IMR-90 (cell line): ENCODE results near the gene SNED1. TPM values are rescaled to one million over a fixed set of nuclear protein-coding genes. Genes with fewer than 3 reads are reported as not detected.

Experiments used
- ATAC-seq: fragments of 200-7000 bp; cut with Tn5 transposase; 2 replicates; pipeline ENCODE4 v1.9.1; 2020; ENCODE audit warnings: low read depth, mild to moderate bottlenecking, moderate library complexity
- BruUV-seq: library from RNA; stranded (reverse); fragments of 400-500 nt; replicated peaks from 2 replicates; lab custom pipeline; 2021; lab: Mats Ljungman, UMichigan
- CTCF ChIA-PET: fragments of 300-600 bp; formaldehyde crosslinking; extraction: SDS; loops from one replicate; lab custom pipeline; 2021; ENCODE audit warnings: antibody characterized with exemption; lab: Yijun Ruan, JAX
- POLR2A ChIA-PET: fragments of 300-600 bp; sonication (Branson Sonifier 250); formaldehyde crosslinking; loops from one replicate; lab custom pipeline; 2022; ENCODE audit warnings: antibody characterized with exemption; ENCODE audit not compliant: unreplicated experiment; lab: Charles Lee
- DNase-seq: peaks from one replicate; pipeline ENCODE4 v3.0.0; 2013
- H2AFZ ChIP-seq: replicated peaks from 2 replicates; pipeline ENCODE3; 2013; ENCODE audit warnings: low read length, mild to moderate bottlenecking; ENCODE audit not compliant: poor library complexity
- H2AK5ac ChIP-seq: 2 replicates; pipeline ENCODE4 v1.6.1; 2013; ENCODE audit warnings: low read depth, low read length, inconsistent platforms
- H2AK9ac ChIP-seq: replicated peaks from 2 replicates; pipeline ENCODE3; 2013; ENCODE audit warnings: mild to moderate bottlenecking, low read depth, low read length, moderate library complexity; ENCODE audit not compliant: poor library complexity
- H2BK120ac ChIP-seq: 2 replicates; pipeline ENCODE4 v1.6.1; 2013; ENCODE audit warnings: low read depth, low read length, inconsistent platforms
- H2BK15ac ChIP-seq: 3 replicates; pipeline ENCODE4 v1.6.1; 2013; ENCODE audit warnings: low read depth, low read length, inconsistent platforms
- H2BK20ac ChIP-seq: 2 replicates; pipeline ENCODE4 v1.6.1; 2013; ENCODE audit warnings: low read depth, mild to moderate bottlenecking, inconsistent platforms, low read length, moderate library complexity
- H2BK5ac ChIP-seq: 2 replicates; pipeline ENCODE4 v1.6.1; 2013; ENCODE audit warnings: mild to moderate bottlenecking, low read depth, low read length, inconsistent platforms; ENCODE audit not compliant: poor library complexity, severe bottlenecking
- H3K14ac ChIP-seq: replicated peaks from 2 replicates; pipeline ENCODE4 v1.6.1; 2013; ENCODE audit warnings: low read depth, low read length, inconsistent platforms
- H3K18ac ChIP-seq: 2 replicates; pipeline ENCODE4 v1.6.1; 2013; ENCODE audit warnings: low read depth, low read length, control low read depth
- H3K23ac ChIP-seq: 2 replicates; pipeline ENCODE4 v1.6.1; 2013; ENCODE audit warnings: low read depth, low read length, inconsistent platforms
- H3K27ac ChIP-seq: 2 replicates; pipeline ENCODE4 v1.5.1; 2013; ENCODE audit warnings: mild to moderate bottlenecking, control low read depth, low read length; ENCODE audit not compliant: insufficient read depth
- H3K27me3 ChIP-seq: 2 replicates; pipeline ENCODE4 v1.6.1; 2013; ENCODE audit warnings: low read length; ENCODE audit not compliant: control insufficient read depth, insufficient read depth
- H3K36me3 ChIP-seq: 2 replicates; pipeline ENCODE4 v1.6.1; 2013; ENCODE audit warnings: low read length, mixed read lengths; ENCODE audit not compliant: control insufficient read depth, insufficient read depth
- H3K4ac ChIP-seq: 2 replicates; pipeline ENCODE4 v1.6.1; 2013; ENCODE audit warnings: low read depth, low read length, inconsistent platforms
- H3K4me1 ChIP-seq: 2 replicates; pipeline ENCODE4 v1.6.1; 2013; ENCODE audit warnings: low read length, mixed read lengths; ENCODE audit not compliant: control insufficient read depth, insufficient read depth
- H3K4me2 ChIP-seq: 2 replicates; pipeline ENCODE4 v1.6.1; 2013; ENCODE audit warnings: low read depth, mild to moderate bottlenecking, control low read depth, low read length, moderate library complexity
- H3K4me3 ChIP-seq: 2 replicates; pipeline ENCODE4 v1.5.1; 2013; ENCODE audit warnings: low read depth, mild to moderate bottlenecking, control low read depth, low read length, moderate library complexity; ENCODE audit not compliant: insufficient read depth
- H3K56ac ChIP-seq: 2 replicates; pipeline ENCODE4 v1.6.1; 2013; ENCODE audit warnings: low read length, inconsistent platforms; ENCODE audit not compliant: insufficient read depth; ENCODE audit errors: extremely low read depth
- H3K79me1 ChIP-seq, 2 experiments: 2 replicates each; pipeline ENCODE4 v1.6.1; 2013; ENCODE audit warnings: low read length in 2 of 2, inconsistent platforms in 1 of 2, low read depth in 1 of 2
- H3K9ac ChIP-seq: 2 replicates; pipeline ENCODE4 v1.6.1; 2013; ENCODE audit warnings: low read depth, low read length, control low read depth
- H3K9me1 ChIP-seq: 2 replicates; pipeline ENCODE4 v1.6.1; 2013; ENCODE audit warnings: low read length, inconsistent platforms; ENCODE audit not compliant: insufficient read depth
- H3K9me3 ChIP-seq: 2 replicates; pipeline ENCODE4 v1.6.1; 2013; ENCODE audit warnings: low read length; ENCODE audit not compliant: control insufficient read depth, insufficient read depth
- H4K20me1 ChIP-seq: 2 replicates; pipeline ENCODE4 v1.6.1; 2013; ENCODE audit warnings: low read length, inconsistent platforms; ENCODE audit not compliant: insufficient read depth
- H4K5ac ChIP-seq: 2 replicates; pipeline ENCODE4 v1.6.1; 2013; ENCODE audit warnings: mild to moderate bottlenecking, low read depth, low read length, control low read depth
- H4K8ac ChIP-seq, 2 experiments: 2 replicates each; pipeline ENCODE4 v1.6.1; 2013; ENCODE audit warnings: low read depth in 2 of 2, low read length in 2 of 2, control low read depth in 1 of 2, inconsistent platforms in 1 of 2
- H4K91ac ChIP-seq: 2 replicates; pipeline ENCODE4 v1.6.1; 2013; ENCODE audit warnings: low read depth, low read length, inconsistent platforms; ENCODE audit not compliant: insufficient read depth
- BHLHE40 ChIP-seq: fragments of 150-350 bp; IDR thresholded peaks from 2 replicates; pipeline ENCODE4 v1.6.1; 2016; ENCODE audit warnings: mild to moderate bottlenecking, low read depth, low read length
- CEBPB ChIP-seq: IDR thresholded peaks from 2 replicates; pipeline ENCODE4 v1.6.1; 2012; ENCODE audit warnings: low read depth, low read length, improper control_type of control experiment
- CHD1 ChIP-seq: IDR thresholded peaks from 2 replicates; pipeline ENCODE4 v1.6.1; 2012; ENCODE audit warnings: low read depth, low read length, improper control_type of control experiment
- ELK1 ChIP-seq: fragments of 150-350 bp; IDR thresholded peaks from 2 replicates; pipeline ENCODE4 v1.6.1; 2016; ENCODE audit warnings: low read depth, mild to moderate bottlenecking, low read length, moderate library complexity, borderline replicate concordance
- FOS ChIP-seq: fragments of 150-350 bp; IDR thresholded peaks from 2 replicates; pipeline ENCODE4 v1.6.1; 2016; ENCODE audit warnings: low read depth, low read length
- MAFK ChIP-seq: IDR thresholded peaks from 2 replicates; pipeline ENCODE4 v1.6.1; 2012; ENCODE audit warnings: low read depth, low read length, improper control_type of control experiment
- MXI1 ChIP-seq: IDR thresholded peaks from 2 replicates; pipeline ENCODE4 v1.6.1; 2012; ENCODE audit warnings: low read depth, mild to moderate bottlenecking, low read length, moderate library complexity, borderline replicate concordance
- NFE2L2 ChIP-seq: fragments of 150-350 bp; IDR thresholded peaks from 2 replicates; pipeline ENCODE4 v1.6.1; 2016; ENCODE audit warnings: low read depth, mild to moderate bottlenecking, low read length
- POLR2A ChIP-seq: IDR thresholded peaks from 2 replicates; pipeline ENCODE4 v1.6.1; 2012; ENCODE audit warnings: mild to moderate bottlenecking, low read depth, low read length
- RAD21 ChIP-seq: IDR thresholded peaks from 2 replicates; pipeline ENCODE4 v1.6.1; 2012; ENCODE audit warnings: low read length, improper control_type of control experiment
- RCOR1 ChIP-seq: IDR thresholded peaks from 2 replicates; pipeline ENCODE4 v1.6.1; 2012; ENCODE audit warnings: mild to moderate bottlenecking, low read length, improper control_type of control experiment; ENCODE audit not compliant: insufficient replicate concordance
- RFX5 ChIP-seq: IDR thresholded peaks from 2 replicates; pipeline ENCODE4 v1.8.0; 2012; ENCODE audit warnings: low read depth, mild to moderate bottlenecking, low read length, moderate library complexity
- SMC3 ChIP-seq: fragments of 150-350 bp; IDR thresholded peaks from 2 replicates; pipeline ENCODE4 v1.6.1; 2016; ENCODE audit warnings: low read depth, mild to moderate bottlenecking, antibody characterized with exemption, low read length, moderate library complexity
- USF2 ChIP-seq: fragments of 150-350 bp; IDR thresholded peaks from 2 replicates; pipeline ENCODE4 v1.6.1; 2017; ENCODE audit warnings: mild to moderate bottlenecking, antibody characterized with exemption, low read length, low read depth
- WGBS, 2 experiments: methylation state at CpG; one replicate each; pipeline versions ENCODE4 v1.1.5 to v1.1.7; 2013; ENCODE audit warnings: missing lambda C conversion rate in 2 of 2; ENCODE audit not compliant: insufficient read length in 1 of 2; ENCODE audit errors: extremely low coverage in 2 of 2; 5-methylcytosine and 5-hydroxymethylcytosine counted together
- dilution Hi-C: fragments of 300-500 bp; cut with HindIII; formaldehyde crosslinking; loops from one replicate; pipeline ENCODE4 v1.14.3; 2018; ENCODE audit warnings: low sequenced_read_pairs; ENCODE audit not compliant: unreplicated experiment
- in situ Hi-C: fragments of 300-500 bp; cut with MboI; formaldehyde crosslinking; loops from 3 replicates; pipeline ENCODE4 v1.14.3; 2019; ENCODE audit warnings: low sequenced_read_pairs, inconsistent platforms, mixed read lengths
- intact Hi-C: fragments of 100-400 bp; cut with micrococcal nuclease; formaldehyde crosslinking; loops from 2 replicates; pipeline ENCODE4 v1.10.0; 2022
- polyA plus RNA-seq, 3 experiments: library from polyadenylated mRNA; depleted of rRNA; stranded (reverse); fragments of >200 nt; gene quantifications; 2 replicates each; pipeline ENCODE4 v1.2.3, GENCODE V29; 2012; ENCODE audit warnings: low replicate concordance in 1 of 3
- total RNA-seq: library from RNA; depleted of rRNA; stranded (reverse); fragments of >200 nt; gene quantifications from 2 replicates; pipeline ENCODE4 v1.2.3, GENCODE V29; 2012

Gene SNED1
- total and polyA plus RNA-seq, 2 of the 4 experiments (the other 2 are of a cell fraction): 1.1 to 3.4 TPM

DNA sequence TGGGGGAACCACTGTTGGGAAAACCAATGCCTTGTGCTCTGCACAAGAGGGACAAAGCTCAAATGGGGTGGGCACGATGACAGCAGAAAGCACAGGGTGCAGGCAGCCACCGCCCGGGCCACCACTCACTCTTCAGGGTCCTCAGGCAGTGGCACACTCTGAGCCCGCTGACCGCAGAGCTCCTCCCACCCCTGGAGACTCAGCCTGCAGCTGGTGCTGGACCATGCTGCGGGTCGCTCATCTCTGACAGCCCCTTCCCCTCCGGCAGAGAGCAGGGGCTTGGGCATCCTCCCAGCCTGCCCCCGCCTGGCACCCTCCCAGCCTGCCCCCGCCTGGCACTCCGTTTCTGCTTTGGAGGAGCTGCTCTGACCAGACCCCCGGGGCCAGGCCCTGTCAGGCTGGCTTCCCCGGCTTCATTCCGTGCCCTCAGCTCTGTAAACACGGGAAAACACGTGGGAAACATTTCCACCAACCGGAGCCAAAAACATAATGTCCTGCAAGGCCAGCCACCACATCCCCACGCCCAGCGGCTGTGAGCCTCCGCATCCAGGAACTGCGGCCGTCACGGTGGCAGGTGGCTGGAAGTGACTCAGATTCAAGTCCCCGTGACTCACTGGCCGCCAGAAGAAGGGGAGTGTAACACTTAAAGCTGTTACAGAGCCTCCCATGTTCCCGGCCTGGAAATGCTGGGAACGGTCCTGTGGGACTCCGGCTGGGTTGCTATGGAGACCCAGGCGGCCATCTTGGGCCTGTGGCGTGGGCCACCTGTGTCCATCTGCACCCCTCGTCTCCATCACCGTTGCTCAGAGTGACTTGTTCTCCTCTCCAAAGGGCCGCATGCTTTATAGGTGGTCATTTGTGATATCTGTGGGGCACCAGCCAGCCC, 6.8 kb upstream of the SNED1 start:
- Histone ChIP-seq H2AK9ac (peak overlapping the region; percentile 87), H2AFZ (peak overlapping the region; percentile 92), H3K36me3 (no peaks in the 10 kb centered on the region), H4K91ac (peak overlapping the region; percentile 35; the same call in 1 of the 2 replicates), H2BK15ac (peak overlapping the region; percentile 55; the same call in 1 of the 3 replicates), H3K9me3 (peaks cover 11% of the 10 kb centered on the region), H2BK20ac (no peak overlapping the region), H3K56ac (no peak overlapping the region), H3K4me2 (peak overlapping the region; percentile 53), H3K27ac (peak overlapping the region; percentile 35), H3K4me3 (no peak overlapping the region), H3K27me3 (no peaks in the 10 kb centered on the region), H4K20me1 (no peaks in the 10 kb centered on the region), H4K8ac (peak overlapping the region; percentile 62 to 93), H3K4ac (peak overlapping the region; percentile 37; the same call in 1 of the 2 replicates), H2BK5ac (peak overlapping the region; percentile 33), H3K79me1 (no peaks in the 10 kb centered on the region), H3K9ac (no peak overlapping the region), H3K14ac (peak overlapping the region; percentile 30; the same call in 1 of the 2 replicates), H3K9me1 (peaks cover 11% of the 10 kb centered on the region), H2AK5ac (peak overlapping the region; percentile 44), H3K18ac (peak overlapping the region; percentile 15; the same call in 1 of the 2 replicates), H3K4me1 (peaks cover 32% of the 10 kb centered on the region), H3K23ac (no peak overlapping the region), H2BK120ac (peak overlapping the region; percentile 57; the same call in 1 of the 2 replicates), H4K5ac (peak overlapping the region; percentile 44)
- dilution Hi-C loops: no loop called here
- 25% methylated on average over 17 of the region's 33 CpGs; no CpG with 5 or more reads in 1 of the 2 experiments for WGBS, 2 experiments
- ChIA-PET POLR2A (no interaction called here), CTCF (interaction anchor here (0.6 to 1.4 kb wide), 3 partner anchors 8 to 54 kb away, joined by 3 to 6 read pairs (median 4); no protein-coding TSS in a partner anchor)
- DNase-seq (peak; percentile 97), ATAC-seq (peak; percentile 79)
- intact Hi-C loops: loop anchor here (2.0 to 10.0 kb wide), 2 partner anchors 141 to 427 kb away; partner anchors contain the start of genes DUSP28 and RNPEPL1
- no TSS peak for BruUV-seq
- in situ Hi-C loops: no loop called here
- TF ChIP-seq USF2 (peak; percentile 67), FOS (peak; percentile 94), NFE2L2 (no peak), POLR2A (no peak), MAFK (no peak), BHLHE40 (peak; percentile 56; the same call in 1 of the 2 replicates), CEBPB (no peak), MXI1 (0 out of 2 replicates have a peak, but pooled peaks have one; percentile 57), RAD21 (no peak), CHD1 (no peak), RFX5 (no peak), RCOR1 (peak; percentile 96), SMC3 (no peak; the same call in 1 of the 2 replicates), ELK1 (no peak)
